ENCODE measurements around the gene SHANK2. TPM values are rescaled to one million over a fixed set of nuclear protein-coding genes. Genes with fewer than 3 reads are reported as not detected.
A peak's percentile ranks its signal among the peaks of the same experiment; 100 is the strongest.

SHANK2 gene
- polyA plus RNA-seq, 3 donors: not detected

GRCh38 chr11:71272161-71272560, 19.8 kb upstream of the SHANK2 start:
- no peak overlapping the region for H3K4me3 ChIP-seq (replicated peaks in 1 of 3; ENCODE audit: low read depth in 2 of 3, low read length in 3 of 3)
- no peak for DNase-seq
- H3K4me2 ChIP-seq (replicated peaks; ENCODE audit: extremely low read depth, low read length, poor library complexity, severe bottlenecking): no peak overlapping the region
- peaks cover 14 to 19% of the 10 kb centered on the region in 2 donors for H3K9me3 ChIP-seq (replicated peaks in 1 of 2; ENCODE audit: control insufficient read depth in 1 of 2, insufficient read depth in 1 of 2, low read length in 2 of 2)
- H3K36me3 ChIP-seq (replicated peaks in 1 of 2; ENCODE audit: control insufficient read depth in 1 of 2, insufficient read depth in 2 of 2, low read length in 2 of 2): no peaks in the 10 kb centered on the region
- no peaks in the 10 kb centered on the region for H4K20me1 ChIP-seq (ENCODE audit: insufficient read depth, low read length)
- H3K79me2 ChIP-seq (ENCODE audit: insufficient read depth, low read length): no peaks in the 10 kb centered on the region
- no peak overlapping the region for H3K9ac ChIP-seq (ENCODE audit: insufficient read depth, low read length, poor library complexity, severe bottlenecking)
- no peak for TF ChIP-seq CTCF (IDR thresholded peaks at IDR 0.05)
- no peak overlapping the region for H3K27ac ChIP-seq (ENCODE audit: low read depth in 1 of 2, low read length in 2 of 2)
- no peaks in the 10 kb centered on the region for H3K27me3 ChIP-seq (ENCODE audit: control insufficient read depth in 2 of 2, insufficient read depth in 2 of 2, low read length in 2 of 2)
- no peak overlapping the region for H3K4me3 Mint-ChIP-seq
- H2AFZ ChIP-seq (ENCODE audit: insufficient read depth, low read depth, low read length, poor library complexity, severe bottlenecking): no peak overlapping the region
- no peaks in the 10 kb centered on the region for H3K4me1 ChIP-seq (ENCODE audit: control insufficient read depth in 1 of 2, insufficient read depth in 2 of 2, low read length in 2 of 2)
- WGBS (ENCODE audit: insufficient coverage): 92% methylated on average over 2 of the region's 3 CpGs
- H3K4me1 Mint-ChIP-seq: no peaks in the 10 kb centered on the region
- peak overlapping the region in 1 of 7 donors; percentile 33 for H3K27ac Mint-ChIP-seq
- no peaks in the 10 kb centered on the region for H3K36me3 Mint-ChIP-seq
- intact Hi-C loops (cut with micrococcal nuclease): no loop called here
- peaks cover 5 to 19% (median 15%) of the 10 kb centered on the region in 3 donors for H3K27me3 Mint-ChIP-seq (ENCODE audit: low read depth in 3 of 3)
- H3K9me3 Mint-ChIP-seq: peaks cover 15 to 31% (median 18%) of the 10 kb centered on the region in 7 donors

GRCh38 chr11:71269603-71270511, 17.5 kb upstream of the SHANK2 start:
- H3K9me3 Mint-ChIP-seq: peaks cover 14 to 25% (median 15%) of the 10 kb centered on the region in 7 donors
- no peak for TF ChIP-seq CTCF (IDR thresholded peaks at IDR 0.05)
- Histone ChIP-seq H2AFZ (ENCODE audit: insufficient read depth, low read depth, low read length, poor library complexity, severe bottlenecking) (no peak overlapping the region), H3K4me3 (replicated peaks in 1 of 3; ENCODE audit: low read depth in 2 of 3, low read length in 3 of 3) (no peak overlapping the region), H3K36me3 (replicated peaks in 1 of 2; ENCODE audit: control insufficient read depth in 1 of 2, insufficient read depth in 2 of 2, low read length in 2 of 2) (no peaks in the 10 kb centered on the region), H3K4me1 (ENCODE audit: control insufficient read depth in 1 of 2, insufficient read depth in 2 of 2, low read length in 2 of 2) (no peaks in the 10 kb centered on the region), H3K9ac (ENCODE audit: insufficient read depth, low read length, poor library complexity, severe bottlenecking) (no peak overlapping the region), H4K20me1 (ENCODE audit: insufficient read depth, low read length) (no peaks in the 10 kb centered on the region), H3K79me2 (ENCODE audit: insufficient read depth, low read length) (no peaks in the 10 kb centered on the region), H3K27ac (ENCODE audit: low read depth in 1 of 2, low read length in 2 of 2) (no peak overlapping the region), H3K27me3 (ENCODE audit: control insufficient read depth in 2 of 2, insufficient read depth in 2 of 2, low read length in 2 of 2) (no peaks in the 10 kb centered on the region), H3K9me3 (replicated peaks in 1 of 2; ENCODE audit: control insufficient read depth in 1 of 2, insufficient read depth in 1 of 2, low read length in 2 of 2) (peaks cover 14 to 19% of the 10 kb centered on the region in 2 donors), H3K4me2 (replicated peaks; ENCODE audit: extremely low read depth, low read length, poor library complexity, severe bottlenecking) (no peak overlapping the region)
- no peaks in the 10 kb centered on the region for H3K4me1 Mint-ChIP-seq
- WGBS (ENCODE audit: insufficient coverage): 88% methylated on average over 7 of the region's 16 CpGs
- no peaks in the 10 kb centered on the region for H3K36me3 Mint-ChIP-seq
- H3K27me3 Mint-ChIP-seq (ENCODE audit: low read depth in 3 of 3): peaks cover 12 to 28% (median 16%) of the 10 kb centered on the region in 3 donors
- intact Hi-C loops (cut with micrococcal nuclease): no loop called here
- DNase-seq: no peak
- no peak overlapping the region for H3K4me3 Mint-ChIP-seq
- no peak overlapping the region for H3K27ac Mint-ChIP-seq
